Spleen (tissue), 7 donors: Measurements from ENCODE around the gene GNB1L.

Experiments
- POLR2A ChIP-seq, 3 donors: fragments of 450-650 bp; IDR thresholded peaks; one replicate each; pipeline ENCODE4 v1.5.1; 2017; ENCODE audit warnings: antibody characterized with exemption in 3 of 3, mild to moderate bottlenecking in 1 of 3
- POLR2AphosphoS5 ChIP-seq, 3 donors: sonication (generic); formaldehyde crosslinking; IDR thresholded peaks; one replicate each; pipeline ENCODE4 v1.5.1; 2017; ENCODE audit warnings: antibody characterized with exemption in 3 of 3
- TF ChIP-seq, protein P1 (sequence below), 11 experiments: fragments of 200-600 bp in 7 of 11; fragments of 450-650 bp in 4 of 11; sonication (generic) in 4 of 11; IDR thresholded peaks in 8 of 11; conservative IDR thresholded peaks in 3 of 11; 1 replicate in 7 of 11; 2 replicates in 4 of 11; pipeline versions ENCODE4 v1.4.0 to v1.8.0; 2016 to 2021; ENCODE audit warnings: antibody characterized with exemption in 11 of 11, inconsistent platforms in 4 of 11, mild to moderate bottlenecking in 1 of 11
- donor health status: DM: no; HTN: no; CAD: no; lungs with moderate emphysema.
- donor health status: DM: no; HTN: no; CAD: no.
- donor health status: DM: no; HTN: no; CAD: no.

DNA sequence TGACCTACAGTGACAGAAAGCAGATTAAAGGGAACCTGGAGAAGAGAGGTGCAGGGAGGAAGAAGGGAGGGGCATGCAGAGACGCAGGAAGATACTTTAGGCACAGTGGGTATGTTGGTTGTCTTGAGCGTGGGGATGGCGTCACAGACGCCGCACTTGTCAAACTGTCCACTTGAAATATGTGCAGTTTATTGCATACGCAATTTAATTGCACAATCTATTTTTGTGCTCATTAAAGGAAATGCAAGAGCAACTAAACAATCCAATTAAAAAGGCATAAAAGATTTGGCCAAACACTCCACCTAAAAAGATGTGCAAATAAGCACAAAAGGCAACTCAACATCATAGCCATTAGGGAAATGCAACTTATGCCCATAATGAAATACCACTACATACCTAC, 16.8 kb downstream of the GNB1L start:
- TF ChIP-seq, protein P1, sequence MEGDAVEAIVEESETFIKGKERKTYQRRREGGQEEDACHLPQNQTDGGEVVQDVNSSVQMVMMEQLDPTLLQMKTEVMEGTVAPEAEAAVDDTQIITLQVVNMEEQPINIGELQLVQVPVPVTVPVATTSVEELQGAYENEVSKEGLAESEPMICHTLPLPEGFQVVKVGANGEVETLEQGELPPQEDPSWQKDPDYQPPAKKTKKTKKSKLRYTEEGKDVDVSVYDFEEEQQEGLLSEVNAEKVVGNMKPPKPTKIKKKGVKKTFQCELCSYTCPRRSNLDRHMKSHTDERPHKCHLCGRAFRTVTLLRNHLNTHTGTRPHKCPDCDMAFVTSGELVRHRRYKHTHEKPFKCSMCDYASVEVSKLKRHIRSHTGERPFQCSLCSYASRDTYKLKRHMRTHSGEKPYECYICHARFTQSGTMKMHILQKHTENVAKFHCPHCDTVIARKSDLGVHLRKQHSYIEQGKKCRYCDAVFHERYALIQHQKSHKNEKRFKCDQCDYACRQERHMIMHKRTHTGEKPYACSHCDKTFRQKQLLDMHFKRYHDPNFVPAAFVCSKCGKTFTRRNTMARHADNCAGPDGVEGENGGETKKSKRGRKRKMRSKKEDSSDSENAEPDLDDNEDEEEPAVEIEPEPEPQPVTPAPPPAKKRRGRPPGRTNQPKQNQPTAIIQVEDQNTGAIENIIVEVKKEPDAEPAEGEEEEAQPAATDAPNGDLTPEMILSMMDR (IDR thresholded peaks at IDR 0.05 in 8 of 11, conservative IDR thresholded peaks at IDR 0.05 in 3 of 11), result no peak
- TF ChIP-seq POLR2A (IDR thresholded peaks at IDR 0.05), result no peak
- TF ChIP-seq POLR2AphosphoS5 (IDR thresholded peaks at IDR 0.05), result no peak
